NCI-H2029 treated with DMSO at 0.1 percent for 48 hours (cell line): Measurements from ENCODE around the gene EXOC6B.

Experiments used
- DNase-seq: peaks from one replicate; lab custom pipeline; 2025; lab: John Stamatoyannopoulos, UW

EXOC6B gene

GRCh38 chr2:72159211-72159993 is 666.4 kb downstream of the EXOC6B start:
- no peak for DNase-seq

- DNase-seq = no peak
Measured at GRCh38 chr2:72157871-72158771, 667.7 kb downstream of the EXOC6B start.

- no peak for DNase-seq
Measured at GRCh38 chr2:72156872-72157271, 669.0 kb downstream of the EXOC6B start.

- no peak for DNase-seq
Measured at GRCh38 chr2:72155737-72156136, 670.1 kb downstream of the EXOC6B start.

GRCh38 chr2:72155151-72155550 is 670.7 kb downstream of the EXOC6B start:
- DNase-seq = no peak

GRCh38 chr2:72154386-72154975 is 671.4 kb downstream of the EXOC6B start:
- DNase-seq = no peak

GRCh38 chr2:72153924-72154323 is 671.9 kb downstream of the EXOC6B start:
- DNase-seq = no peak

GRCh38 chr2:72153026-72153791 is 672.6 kb downstream of the EXOC6B start:
- no peak for DNase-seq

GRCh38 chr2:72150861-72151356 is 674.9 kb downstream of the EXOC6B start:
- no peak for DNase-seq

- peak; percentile 36 for DNase-seq
Measured at GRCh38 chr2:72150157-72150860, 675.5 kb downstream of the EXOC6B start.

GRCh38 chr2:72149556-72150156 is 676.2 kb downstream of the EXOC6B start:
- no peak for DNase-seq

GRCh38 chr2:72148837-72149555 is 676.8 kb downstream of the EXOC6B start:
- no peak for DNase-seq

GRCh38 chr2:72148003-72148836 is 677.6 kb downstream of the EXOC6B start:
- no peak for DNase-seq

GRCh38 chr2:72147303-72147971 is 678.4 kb downstream of the EXOC6B start, which contains the start of gene CYP26B1:
Gene CYP26B1 (minus strand): TSS chr2:72147862. CDS start chr2:72147834, 28 bp downstream.
- no peak for DNase-seq

- DNase-seq = no peak
Measured at GRCh38 chr2:72146347-72147302, 679.2 kb downstream of the EXOC6B start.

GRCh38 chr2:72145658-72146329 is 680.0 kb downstream of the EXOC6B start:
- DNase-seq = no peak

GRCh38 chr2:72145289-72145657 is 680.6 kb downstream of the EXOC6B start:
- DNase-seq = no peak
